H9 (cell line): ENCODE results near the gene TEX48. TPM values are rescaled to one million over a fixed set of nuclear protein-coding genes. Genes with fewer than 3 reads are reported as not detected.

Experiments used
- DNase-seq: peaks from one replicate; pipeline ENCODE4 v3.0.0-alpha.2; 2017
- H2AFZ ChIP-seq: one replicate; pipeline ENCODE4 v1.6.1; 2013; ENCODE audit warnings: mild to moderate bottlenecking, low read length, control low read depth, moderate library complexity
- H2AK5ac ChIP-seq: 2 replicates; pipeline ENCODE4 v1.6.1; 2013; ENCODE audit warnings: low read length, control low read depth, mixed read lengths; ENCODE audit not compliant: insufficient read length
- H2BK120ac ChIP-seq: one replicate; pipeline ENCODE4 v1.6.1; 2013; ENCODE audit warnings: low read depth, mild to moderate bottlenecking, low read length, control low read depth, inconsistent platforms; ENCODE audit not compliant: poor library complexity, severe bottlenecking
- H2BK12ac ChIP-seq: 2 replicates; pipeline ENCODE4 v1.6.1; 2013; ENCODE audit warnings: low read length, control low read depth, mixed read lengths, low read depth; ENCODE audit not compliant: insufficient read length
- H2BK15ac ChIP-seq: 2 replicates; pipeline ENCODE4 v1.6.1; 2013; ENCODE audit warnings: low read depth, low read length, control low read depth
- H2BK20ac ChIP-seq: one replicate; pipeline ENCODE4 v1.6.1; 2013; ENCODE audit warnings: low read depth, mild to moderate bottlenecking, low read length, control low read depth, inconsistent platforms; ENCODE audit not compliant: poor library complexity, severe bottlenecking
- H2BK5ac ChIP-seq: 2 replicates; pipeline ENCODE4 v1.6.1; 2013; ENCODE audit warnings: low read length, control low read depth, mixed read lengths; ENCODE audit not compliant: insufficient read length
- H3K14ac ChIP-seq: 2 replicates; pipeline ENCODE4 v1.6.1; 2013; ENCODE audit warnings: low read length, control low read depth; ENCODE audit not compliant: insufficient read depth
- H3K18ac ChIP-seq: 2 replicates; pipeline ENCODE4 v1.6.1; 2013; ENCODE audit warnings: low read depth, mild to moderate bottlenecking, mixed read lengths, low read length, control low read depth; ENCODE audit not compliant: insufficient read length
- H3K23ac ChIP-seq: 2 replicates; pipeline ENCODE4 v1.6.1; 2013; ENCODE audit warnings: low read length, control low read depth, mixed read lengths, low read depth; ENCODE audit not compliant: insufficient read length
- H3K23me2 ChIP-seq: 2 replicates; pipeline ENCODE4 v1.6.1; 2013; ENCODE audit warnings: low read depth, mild to moderate bottlenecking, mixed read lengths, low read length, control low read depth; ENCODE audit not compliant: insufficient read length, poor library complexity, severe bottlenecking
- H3K27ac ChIP-seq: 2 replicates; pipeline ENCODE4 v1.5.1; 2013; ENCODE audit warnings: low read length, control low read depth, mixed read lengths, low read depth; ENCODE audit not compliant: insufficient read length
- H3K27me3 ChIP-seq: 2 replicates; pipeline ENCODE4 v1.6.1; 2013; ENCODE audit warnings: low read length, control low read depth, inconsistent platforms; ENCODE audit not compliant: insufficient read depth
- H3K4ac ChIP-seq: 2 replicates; pipeline ENCODE4 v1.6.1; 2013; ENCODE audit warnings: low read depth, mild to moderate bottlenecking, control low read depth, inconsistent platforms, low read length, moderate library complexity
- H3K4me1 ChIP-seq: 2 replicates; pipeline ENCODE4 v1.6.1; 2013; ENCODE audit warnings: low read length, control low read depth, inconsistent platforms; ENCODE audit not compliant: insufficient read depth
- H3K4me2 ChIP-seq: 2 replicates; pipeline ENCODE4 v1.6.1; 2013; ENCODE audit warnings: low read length, control low read depth, mixed read lengths; ENCODE audit not compliant: insufficient read length, insufficient read depth
- H3K56ac ChIP-seq: 2 replicates; pipeline ENCODE4 v1.6.1; 2013; ENCODE audit warnings: low read depth, mild to moderate bottlenecking, mixed read lengths, low read length, control low read depth; ENCODE audit not compliant: insufficient read length
- H3K79me1 ChIP-seq: 2 replicates; pipeline ENCODE4 v1.6.1; 2013; ENCODE audit warnings: low read depth, mild to moderate bottlenecking, moderate library complexity, low read length, control low read depth, inconsistent platforms; ENCODE audit not compliant: insufficient read depth, poor library complexity, severe bottlenecking
- H3K79me2 ChIP-seq: 2 replicates; pipeline ENCODE4 v1.6.1; 2013; ENCODE audit warnings: low read length, control low read depth, inconsistent platforms; ENCODE audit not compliant: insufficient read depth
- H3K9ac ChIP-seq: 2 replicates; pipeline ENCODE4 v1.6.1; 2013; ENCODE audit warnings: low read length, control low read depth, mixed read lengths; ENCODE audit not compliant: insufficient read length; ENCODE audit errors: extremely low read depth
- H3K9me3 ChIP-seq: one replicate; pipeline ENCODE4 v1.6.1; 2013; ENCODE audit warnings: low read depth, low read length, inconsistent platforms; ENCODE audit not compliant: control insufficient read depth
- H3T11ph ChIP-seq: one replicate; pipeline ENCODE4 v1.6.1; 2013; ENCODE audit warnings: mild to moderate bottlenecking, low read length, control low read depth, inconsistent platforms
- H4K20me1 ChIP-seq: one replicate; pipeline ENCODE4 v1.6.1; 2013; ENCODE audit not compliant: control insufficient read depth, insufficient read length, insufficient read depth
- H4K5ac ChIP-seq: 2 replicates; pipeline ENCODE4 v1.6.1; 2013; ENCODE audit warnings: low read depth, mild to moderate bottlenecking, mixed read lengths, low read length, control low read depth; ENCODE audit not compliant: insufficient read length
- H4K8ac ChIP-seq: replicated peaks from 2 replicates; pipeline ENCODE4 v1.6.1; 2013; ENCODE audit warnings: low read length, control low read depth, mixed read lengths, low read depth; ENCODE audit not compliant: insufficient read length
- H4K91ac ChIP-seq: 2 replicates; pipeline ENCODE4 v1.6.1; 2013; ENCODE audit warnings: low read depth, mild to moderate bottlenecking, moderate library complexity, mixed read lengths, low read length, control low read depth; ENCODE audit not compliant: insufficient read length
- H3K27ac Mint-ChIP-seq, 3 experiments: 2 replicates in 2 of 3; 3 replicates in 1 of 3; pipeline ENCODE4 v1.8.0; 2020 to 2021; ENCODE audit warnings: mixed read lengths in 3 of 3, mild to moderate bottlenecking in 1 of 3, moderate library complexity in 1 of 3
- H3K27me3 Mint-ChIP-seq: 2 replicates; pipeline ENCODE4 v1.8.0; 2021; ENCODE audit warnings: low read depth, mild to moderate bottlenecking, moderate library complexity, mixed read lengths
- H3K36me3 Mint-ChIP-seq, 3 experiments: 2 replicates in 2 of 3; 3 replicates in 1 of 3; pipeline ENCODE4 v1.8.0; 2020 to 2021; ENCODE audit warnings: low read depth in 3 of 3, mixed read lengths in 3 of 3; ENCODE audit not compliant: insufficient read depth in 1 of 3
- H3K4me1 Mint-ChIP-seq, 2 experiments: 2 replicates each; pipeline ENCODE4 v1.8.0; 2020; ENCODE audit warnings: mixed read lengths in 2 of 2
- H3K4me3 Mint-ChIP-seq, 2 experiments: 2 replicates in 1 of 2; 3 replicates in 1 of 2; pipeline ENCODE4 v1.8.0; 2020 to 2021; ENCODE audit warnings: mild to moderate bottlenecking in 2 of 2, mixed read lengths in 2 of 2, moderate library complexity in 1 of 2
- H3K9me3 Mint-ChIP-seq, 2 experiments: 2 replicates in 1 of 2; 3 replicates in 1 of 2; pipeline ENCODE4 v1.8.0; 2020; ENCODE audit warnings: mild to moderate bottlenecking in 2 of 2, mixed read lengths in 2 of 2, moderate library complexity in 1 of 2
- CTCF ChIP-seq: fragments of 200-600 bp; sonication (generic); conservative IDR thresholded peaks from 3 replicates; pipeline ENCODE4 v1.8.0; 2021; ENCODE audit warnings: antibody characterized with exemption, mild to moderate bottlenecking
- WGBS: extraction: QIAGEN DNeasy Blood & Tissue Kit; methylation state at CpG from one replicate; pipeline ENCODE4 v1.1.7; 2013; ENCODE audit warnings: missing lambda C conversion rate, low lambda C conversion rate, mixed read lengths; ENCODE audit not compliant: insufficient read length; ENCODE audit errors: extremely low coverage; 5-methylcytosine and 5-hydroxymethylcytosine counted together
- total RNA-seq: library from RNA; stranded (reverse); gene quantifications from 2 replicates; pipeline ENCODE4 v1.2.1, GENCODE V29; 2021

TEX48 gene
- total RNA-seq, 1 experiment from 2014 or later = not detected

DNA sequence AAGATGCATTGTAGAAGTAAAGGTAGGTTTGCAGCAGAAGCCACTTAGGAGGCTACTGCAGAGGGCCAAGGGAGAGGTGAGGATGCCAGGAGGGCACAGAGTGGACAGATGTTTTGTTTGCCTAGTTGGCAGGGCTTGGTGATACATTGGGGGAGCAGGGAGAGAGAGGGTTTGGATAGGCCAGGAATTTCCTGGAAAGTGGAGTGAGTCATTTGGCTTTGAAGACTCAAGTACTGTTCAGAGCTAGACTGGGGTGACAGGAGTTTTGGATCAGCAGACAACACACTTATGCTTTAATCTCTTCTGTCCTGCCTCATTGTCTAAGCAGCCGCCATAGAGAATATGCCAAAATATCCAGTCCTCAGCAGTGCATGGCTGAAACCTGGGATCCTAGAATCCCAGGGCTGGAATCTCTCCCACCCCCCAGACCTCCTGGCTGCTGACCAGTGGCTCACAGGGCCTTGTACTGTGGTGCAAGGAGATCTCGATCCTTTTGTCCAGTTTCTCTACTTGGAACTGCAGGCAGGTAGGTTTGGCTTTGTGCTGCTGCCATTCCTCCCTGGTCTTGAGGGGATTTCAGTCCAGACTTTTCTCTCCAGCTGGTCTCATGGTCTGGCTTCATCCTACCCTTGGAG, 59.9 kb downstream of the TEX48 start:
- Histone ChIP-seq H3K4me1 (no peaks in the 10 kb centered on the region), H3K79me1 (no peaks in the 10 kb centered on the region), H4K20me1 (no peaks in the 10 kb centered on the region), H3K14ac (no peak overlapping the region), H4K5ac (no peak overlapping the region), H2BK12ac (no peak overlapping the region), H3K27ac (no peak overlapping the region), H2BK15ac (no peak overlapping the region), H4K91ac (no peak overlapping the region), H3K9me3 (no peaks in the 10 kb centered on the region), H2AFZ (no peak overlapping the region), H3K9ac (no peak overlapping the region), H3K4ac (no peak overlapping the region), H2BK120ac (no peak overlapping the region), H3K23ac (no peak overlapping the region), H3K27me3 (no peaks in the 10 kb centered on the region), H2BK20ac (no peak overlapping the region), H3K23me2 (no peaks in the 10 kb centered on the region), H3K79me2 (no peaks in the 10 kb centered on the region), H3T11ph (no peak overlapping the region), H4K8ac (no peak overlapping the region), H3K18ac (no peak overlapping the region), H2AK5ac (no peak overlapping the region), H2BK5ac (no peak overlapping the region), H3K4me2 (no peak overlapping the region), H3K56ac (no peak overlapping the region)
- no peaks in the 10 kb centered on the region for H3K9me3 Mint-ChIP-seq
- H3K36me3 Mint-ChIP-seq = peaks cover 4 to 26% (median 13%) of the 10 kb centered on the region in 3 experiments; a peak in 6 of 7 replicates
- TF ChIP-seq CTCF = no peak
- WGBS = no CpG with 5 or more reads among the region's 2 CpGs
- DNase-seq = no peak
- no peak overlapping the region for H3K4me3 Mint-ChIP-seq
- no peaks in the 10 kb centered on the region for H3K4me1 Mint-ChIP-seq
- H3K27ac Mint-ChIP-seq = peak overlapping the region in 2 of 3 experiments; percentile 38 to 66; a peak in 5 of 7 replicates
- no peaks in the 10 kb centered on the region for H3K27me3 Mint-ChIP-seq
